Calu3 (cell line): ENCODE data around the gene DNAJC30. TPM values are rescaled to one million over a fixed set of nuclear protein-coding genes. Genes with fewer than 3 reads are reported as not detected.

ENCODE experiments used
- BruUV-seq: library from RNA; stranded (reverse); fragments of 400-500 nt; replicated peaks from 2 replicates; lab custom pipeline; 2021; lab: Mats Ljungman, UMichigan
- CTCF ChIA-PET: fragments of 300-600 bp; sonication (Branson Sonifier 250); formaldehyde crosslinking; loops from one replicate; lab custom pipeline; 2022; ENCODE audit warnings: antibody characterized with exemption; lab: Charles Lee
- DNase-seq: peaks from one replicate; pipeline ENCODE4 v3.0.0; 2022
- H3K27ac Mint-ChIP-seq: one replicate; pipeline ENCODE4 v1.8.0; 2022; ENCODE audit warnings: mixed read lengths; ENCODE audit not compliant: unreplicated experiment
- H3K27me3 Mint-ChIP-seq: one replicate; pipeline ENCODE4 v1.8.0; 2022; ENCODE audit warnings: mixed read lengths; ENCODE audit not compliant: unreplicated experiment
- H3K36me3 Mint-ChIP-seq: one replicate; pipeline ENCODE4 v1.8.0; 2022; ENCODE audit warnings: mild to moderate bottlenecking, moderate library complexity, mixed read lengths; ENCODE audit not compliant: insufficient read depth, unreplicated experiment
- H3K4me1 Mint-ChIP-seq: one replicate; pipeline ENCODE4 v1.8.0; 2022; ENCODE audit warnings: mild to moderate bottlenecking, low read depth, mixed read lengths; ENCODE audit not compliant: unreplicated experiment
- H3K4me3 Mint-ChIP-seq: one replicate; pipeline ENCODE4 v1.8.0; 2022; ENCODE audit warnings: mild to moderate bottlenecking, low read depth, moderate library complexity, mixed read lengths; ENCODE audit not compliant: unreplicated experiment
- H3K9me3 Mint-ChIP-seq: one replicate; pipeline ENCODE4 v1.8.0; 2022; ENCODE audit warnings: low read depth, mixed read lengths; ENCODE audit not compliant: unreplicated experiment
- intact Hi-C: fragments of 100-400 bp; cut with micrococcal nuclease; formaldehyde crosslinking; loops from one replicate; pipeline ENCODE4 v1.10.0; 2022; ENCODE audit not compliant: unreplicated experiment
- total RNA-seq: library from RNA; stranded (reverse); gene quantifications from 2 replicates; pipeline ENCODE4 v1.2.3, GENCODE V29; 2022
- TF ChIP-seq, protein P1 (sequence below): fragments of 200-600 bp; IDR thresholded peaks from one replicate; pipeline ENCODE4 v1.8.0; 2022; ENCODE audit warnings: antibody characterized with exemption; ENCODE audit not compliant: unreplicated experiment

The DNAJC30 gene
- total RNA-seq, 1 experiment from 2014 or later: 10.5 TPM

DNA sequence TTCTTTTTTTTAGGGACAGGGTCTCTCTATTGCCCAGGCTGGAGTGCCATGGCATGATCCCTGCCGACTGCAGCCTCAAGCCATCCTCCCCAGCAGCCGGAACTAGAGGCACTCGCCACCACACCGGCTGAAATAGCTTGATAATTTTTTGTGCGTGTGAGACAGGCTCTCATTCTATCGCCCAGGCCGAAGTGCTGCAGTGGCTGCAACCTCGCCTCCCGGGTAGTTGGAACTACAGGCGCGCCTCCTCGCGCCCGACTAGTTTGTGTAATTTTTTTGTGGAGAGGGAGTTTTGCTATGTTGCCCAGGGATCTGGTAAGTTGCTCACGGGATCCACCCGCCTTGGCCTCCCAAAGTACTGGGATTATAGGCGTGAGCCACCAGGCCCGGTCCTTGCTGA lies 2.1 kb upstream of the DNAJC30 start:
- H3K27ac Mint-ChIP-seq: no peak overlapping the region
- DNase-seq: no peak
- H3K36me3 Mint-ChIP-seq: peaks cover 50% of the 10 kb centered on the region
- no peak overlapping the region for H3K4me3 Mint-ChIP-seq
- CTCF ChIA-PET: no interaction called here
- TF ChIP-seq, protein P1, sequence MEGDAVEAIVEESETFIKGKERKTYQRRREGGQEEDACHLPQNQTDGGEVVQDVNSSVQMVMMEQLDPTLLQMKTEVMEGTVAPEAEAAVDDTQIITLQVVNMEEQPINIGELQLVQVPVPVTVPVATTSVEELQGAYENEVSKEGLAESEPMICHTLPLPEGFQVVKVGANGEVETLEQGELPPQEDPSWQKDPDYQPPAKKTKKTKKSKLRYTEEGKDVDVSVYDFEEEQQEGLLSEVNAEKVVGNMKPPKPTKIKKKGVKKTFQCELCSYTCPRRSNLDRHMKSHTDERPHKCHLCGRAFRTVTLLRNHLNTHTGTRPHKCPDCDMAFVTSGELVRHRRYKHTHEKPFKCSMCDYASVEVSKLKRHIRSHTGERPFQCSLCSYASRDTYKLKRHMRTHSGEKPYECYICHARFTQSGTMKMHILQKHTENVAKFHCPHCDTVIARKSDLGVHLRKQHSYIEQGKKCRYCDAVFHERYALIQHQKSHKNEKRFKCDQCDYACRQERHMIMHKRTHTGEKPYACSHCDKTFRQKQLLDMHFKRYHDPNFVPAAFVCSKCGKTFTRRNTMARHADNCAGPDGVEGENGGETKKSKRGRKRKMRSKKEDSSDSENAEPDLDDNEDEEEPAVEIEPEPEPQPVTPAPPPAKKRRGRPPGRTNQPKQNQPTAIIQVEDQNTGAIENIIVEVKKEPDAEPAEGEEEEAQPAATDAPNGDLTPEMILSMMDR: no peak
- intact Hi-C loops: no loop called here
- TSS peak; percentile 20 for BruUV-seq
- H3K4me1 Mint-ChIP-seq: peaks cover 10% of the 10 kb centered on the region
- H3K9me3 Mint-ChIP-seq: no peaks in the 10 kb centered on the region
- H3K27me3 Mint-ChIP-seq: no peaks in the 10 kb centered on the region

DNA sequence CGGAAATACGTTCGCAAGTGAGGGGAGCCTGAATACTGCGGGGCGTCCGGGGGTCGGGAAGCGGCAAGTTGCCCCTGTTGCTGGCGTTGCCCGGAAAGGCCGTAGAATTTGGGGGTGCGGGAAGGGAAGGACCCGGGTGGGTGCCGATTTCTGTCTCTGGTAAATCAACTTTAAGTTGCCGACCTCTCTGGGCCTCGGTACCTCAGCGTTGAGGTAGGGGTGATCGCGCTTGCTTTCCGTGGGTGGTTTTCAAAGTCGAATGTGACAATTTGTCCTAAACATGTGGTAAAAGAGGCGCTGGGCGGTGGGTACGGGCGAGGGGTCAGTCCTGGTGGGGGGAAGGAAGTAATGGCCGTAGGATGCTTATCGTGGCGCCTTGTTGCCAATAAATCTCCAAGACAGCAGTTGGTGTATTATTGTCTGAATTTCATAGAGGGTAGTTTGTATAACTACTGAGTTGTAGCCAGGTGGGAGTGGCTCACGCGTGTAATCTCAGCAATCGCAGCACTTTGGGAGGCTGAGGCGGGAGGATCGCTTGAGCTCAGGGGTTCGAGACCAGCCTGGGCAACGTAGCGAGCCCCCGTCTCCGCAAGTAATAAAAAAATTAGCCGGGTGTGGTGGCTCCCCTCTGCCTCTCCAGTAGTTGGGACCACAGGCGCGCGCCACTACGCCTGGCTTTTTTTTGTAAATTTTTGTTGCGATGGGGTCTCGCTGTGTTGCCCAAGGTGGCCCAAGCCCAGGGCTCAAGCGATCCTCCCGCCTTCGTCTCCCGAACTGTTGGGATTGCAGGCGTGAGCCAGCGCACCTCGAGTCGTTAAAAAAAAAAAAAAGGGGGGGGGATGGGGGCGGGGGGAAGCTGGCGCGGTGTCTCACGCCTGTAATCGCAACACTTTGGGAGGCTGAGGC lies 788 bp upstream of the DNAJC30 start:
- H3K4me1 Mint-ChIP-seq: peaks cover 10% of the 10 kb centered on the region
- BruUV-seq: TSS peak; percentile 79
- H3K36me3 Mint-ChIP-seq: peaks cover 41% of the 10 kb centered on the region
- H3K4me3 Mint-ChIP-seq: peak overlapping the region; percentile 94
- no peaks in the 10 kb centered on the region for H3K9me3 Mint-ChIP-seq
- CTCF ChIA-PET: interaction anchor here (0.6 to 0.9 kb wide), 2 partner anchors 15 to 17 kb away, joined by 3 to 9 read pairs; no protein-coding TSS in a partner anchor
- intact Hi-C loops: no loop called here
- peak overlapping the region; percentile 89 for H3K27ac Mint-ChIP-seq
- no peak for DNase-seq
- TF ChIP-seq, protein P1: no peak
- no peaks in the 10 kb centered on the region for H3K27me3 Mint-ChIP-seq

DNA sequence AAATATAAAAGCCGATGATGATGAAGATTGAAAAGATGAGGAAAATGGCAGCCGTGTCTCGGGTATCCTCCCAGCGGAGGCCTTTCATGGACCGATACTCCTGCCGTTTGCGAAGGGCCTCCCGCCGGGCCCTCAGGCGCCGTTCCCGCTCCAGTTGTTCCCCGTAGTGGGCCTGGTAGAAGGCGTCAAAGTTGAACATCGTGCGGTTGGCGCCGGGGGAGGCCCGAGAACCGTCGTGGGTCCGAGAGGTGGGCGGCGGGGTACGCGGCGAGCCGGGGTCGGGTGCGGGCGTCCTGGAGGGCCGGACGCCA lies 553 bp downstream of the DNAJC30 start:
- peaks cover 10% of the 10 kb centered on the region for H3K4me1 Mint-ChIP-seq
- TF ChIP-seq, protein P1: no peak
- peaks cover 34% of the 10 kb centered on the region for H3K36me3 Mint-ChIP-seq
- peak overlapping the region; percentile 94 for H3K4me3 Mint-ChIP-seq
- no peaks in the 10 kb centered on the region for H3K9me3 Mint-ChIP-seq
- no peak for DNase-seq
- intact Hi-C loops: no loop called here
- H3K27ac Mint-ChIP-seq: peak overlapping the region; percentile 90
- CTCF ChIA-PET: no interaction called here
- H3K27me3 Mint-ChIP-seq: no peaks in the 10 kb centered on the region
- BruUV-seq: no TSS peak

DNA sequence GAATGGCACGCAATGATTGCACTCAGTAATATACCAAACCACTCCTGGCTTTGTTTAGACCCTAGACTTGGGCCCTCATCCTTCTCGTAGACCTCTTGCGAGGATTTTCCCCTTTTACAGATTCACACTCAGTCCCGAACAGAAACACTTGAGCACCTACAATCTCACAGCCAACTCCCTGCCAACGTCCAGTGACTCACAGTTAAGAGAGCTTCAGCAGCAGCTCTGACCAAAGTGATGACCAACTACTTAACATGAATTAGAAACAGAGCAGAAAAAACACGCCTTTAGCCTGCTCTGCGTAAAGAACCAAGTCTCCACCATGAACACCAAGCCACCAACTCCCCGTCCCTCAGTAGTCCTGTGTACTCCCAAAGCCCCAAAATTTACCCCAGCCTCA lies 2.2 kb downstream of the DNAJC30 start:
- intact Hi-C loops: no loop called here
- H3K9me3 Mint-ChIP-seq: no peaks in the 10 kb centered on the region
- peak overlapping the region; percentile 94 for H3K4me3 Mint-ChIP-seq
- H3K4me1 Mint-ChIP-seq: peaks cover 10% of the 10 kb centered on the region
- no peak overlapping the region for H3K27ac Mint-ChIP-seq
- TF ChIP-seq, protein P1: no peak
- H3K36me3 Mint-ChIP-seq: peaks cover 26% of the 10 kb centered on the region
- CTCF ChIA-PET: no interaction called here
- no peaks in the 10 kb centered on the region for H3K27me3 Mint-ChIP-seq
- BruUV-seq: no TSS peak
- DNase-seq: no peak
